KOPT-K1 (cell line): ENCODE data around the gene TAGLN3.

ENCODE experiments used
- H3K27ac ChIP-seq: fragments of 200-600 bp; sonication (generic); 2 replicates; pipeline ENCODE4 v1.5.1; 2016; ENCODE audit warnings: antibody characterized with exemption, mild to moderate bottlenecking, low read depth, low read length; ENCODE audit not compliant: poor library complexity, severe bottlenecking
- H3K36me3 ChIP-seq: fragments of 200-600 bp; sonication (generic); 2 replicates; pipeline ENCODE4 v1.5.1; 2017; ENCODE audit warnings: antibody characterized with exemption, mild to moderate bottlenecking, low read length, moderate library complexity; ENCODE audit not compliant: insufficient read depth
- H3K9me3 ChIP-seq: fragments of 200-600 bp; sonication (generic); 2 replicates; pipeline ENCODE4 v1.5.1; 2017; ENCODE audit warnings: antibody characterized with exemption, low read length, mild to moderate bottlenecking; ENCODE audit not compliant: insufficient read depth, poor library complexity, severe bottlenecking

The TAGLN3 gene

DNA sequence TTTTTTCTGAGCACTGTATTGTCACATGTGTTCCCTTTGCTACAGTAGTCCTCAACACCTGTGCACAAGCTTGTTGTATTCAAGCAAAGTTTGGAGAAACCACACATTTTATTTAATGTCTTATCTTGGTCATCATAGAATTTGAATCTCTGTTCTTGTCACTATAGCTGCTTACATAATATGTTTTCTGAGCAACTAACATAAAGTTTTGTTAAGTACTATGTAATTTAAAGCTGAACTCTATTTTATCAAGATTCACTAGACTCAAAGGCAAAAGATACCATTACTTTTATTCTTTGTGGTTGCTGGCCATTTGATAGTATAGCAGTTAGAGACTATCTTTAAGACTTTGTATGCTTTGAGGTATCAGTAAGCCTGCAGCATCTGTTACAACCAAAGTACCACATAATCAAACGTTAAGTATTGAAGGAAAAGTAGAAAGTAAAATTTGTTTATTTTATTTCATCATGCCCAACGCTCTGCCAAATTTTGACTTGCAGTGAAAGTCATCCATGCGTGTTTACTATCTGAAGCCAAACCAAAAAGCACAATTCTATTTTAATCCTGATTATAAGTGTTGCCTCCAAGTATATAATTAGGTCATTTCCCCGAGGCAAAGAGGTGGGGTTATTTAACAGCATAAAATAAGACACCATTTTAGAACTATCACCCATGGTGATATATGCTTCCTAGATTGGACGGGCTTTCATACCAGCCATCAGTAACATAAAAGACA is 30.2 kb upstream of the TAGLN3 start:
- no peaks in the 10 kb centered on the region for H3K9me3 ChIP-seq
- H3K36me3 ChIP-seq, result no peaks in the 10 kb centered on the region
- no peak overlapping the region for H3K27ac ChIP-seq

DNA sequence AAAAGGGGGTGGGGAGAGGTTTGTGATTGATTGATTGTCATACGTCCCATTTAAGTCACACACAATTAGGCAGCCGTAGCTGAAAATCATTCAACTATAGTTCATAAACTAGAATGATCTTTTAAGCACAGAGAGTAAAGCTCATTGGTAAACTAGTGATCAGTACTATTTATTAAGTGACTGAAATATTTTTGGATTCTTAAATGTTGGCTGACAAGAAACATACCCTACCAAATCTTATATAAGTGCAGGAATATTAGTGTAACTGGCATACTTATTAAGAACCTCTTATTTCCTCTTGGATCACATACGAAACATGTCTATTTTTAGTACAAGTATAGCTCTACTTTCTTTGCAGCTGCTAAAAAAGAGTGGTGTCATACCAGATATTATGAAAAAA is 28.3 kb upstream of the TAGLN3 start:
- Histone ChIP-seq H3K36me3 (no peaks in the 10 kb centered on the region), H3K9me3 (no peaks in the 10 kb centered on the region), H3K27ac (no peak overlapping the region)

DNA sequence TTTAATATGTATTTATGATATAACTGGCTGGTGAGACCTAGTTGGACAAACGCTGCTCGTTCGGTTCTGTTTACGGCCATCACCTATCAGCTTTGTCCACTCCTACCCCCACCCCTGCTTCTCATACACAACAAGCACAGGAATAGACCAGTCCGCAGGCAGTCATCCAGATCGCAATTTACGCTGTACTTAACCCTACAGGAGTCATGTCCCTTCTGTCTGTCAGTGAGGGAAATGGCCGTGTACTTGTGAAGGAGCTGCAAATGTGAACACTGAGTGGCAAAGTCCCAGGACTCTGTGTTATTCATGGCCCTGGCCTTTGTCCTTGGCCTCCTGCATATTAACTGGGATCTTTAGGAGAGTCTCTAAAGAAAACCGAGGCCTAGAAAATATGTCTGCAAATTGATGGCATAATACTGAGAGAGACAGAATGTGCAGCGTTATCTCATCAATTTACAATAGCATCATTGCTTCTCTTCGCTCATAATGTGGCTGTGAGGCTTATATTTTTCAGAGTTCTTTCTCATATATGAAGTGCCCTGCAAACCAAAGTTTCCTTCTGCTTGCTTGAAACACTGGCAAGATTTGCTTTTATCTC is 27.1 kb upstream of the TAGLN3 start:
- no peaks in the 10 kb centered on the region for H3K36me3 ChIP-seq
- H3K9me3 ChIP-seq, result no peaks in the 10 kb centered on the region
- no peak overlapping the region for H3K27ac ChIP-seq

DNA sequence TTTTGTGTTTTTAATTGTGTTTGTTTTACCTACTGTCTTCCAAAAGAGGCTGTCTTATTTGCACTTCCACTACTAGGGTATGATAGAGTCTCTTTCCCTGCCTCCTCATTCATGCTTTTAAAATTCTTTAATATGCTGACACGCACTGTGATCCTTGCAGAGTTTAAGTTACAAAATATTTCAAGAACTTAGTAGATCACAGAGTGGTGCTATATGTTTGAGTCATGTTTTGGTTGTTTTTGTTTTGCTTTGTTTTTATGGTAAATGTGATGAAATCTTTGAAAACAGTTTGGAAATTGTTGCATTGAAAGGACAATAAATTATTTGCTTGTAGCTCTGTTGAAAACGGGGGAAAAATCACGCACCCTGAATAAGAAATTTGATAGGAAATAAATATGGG is 25.8 kb upstream of the TAGLN3 start:
- Histone ChIP-seq H3K27ac (no peak overlapping the region), H3K36me3 (no peaks in the 10 kb centered on the region), H3K9me3 (no peaks in the 10 kb centered on the region)

DNA sequence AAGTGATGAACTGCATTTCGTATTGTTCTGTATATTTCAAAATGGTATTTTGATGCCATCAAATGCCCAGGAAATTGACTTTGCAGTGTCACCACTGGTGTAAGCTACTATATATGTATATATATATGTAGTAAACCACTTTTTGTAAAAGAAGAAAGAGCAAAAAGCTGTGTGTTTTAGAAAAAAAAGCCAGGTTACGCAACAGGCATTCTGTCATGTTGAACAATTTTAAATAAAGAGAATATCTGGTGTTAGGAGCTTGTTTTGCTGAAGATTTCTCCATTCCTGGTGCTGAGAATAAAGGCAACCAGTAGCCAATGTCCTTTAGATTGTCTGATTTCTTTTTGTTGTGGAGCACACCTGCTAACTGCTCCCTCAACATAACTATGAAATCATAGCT is 23.6 kb upstream of the TAGLN3 start:
- H3K27ac ChIP-seq, result no peak overlapping the region
- H3K36me3 ChIP-seq, result no peaks in the 10 kb centered on the region
- H3K9me3 ChIP-seq, result no peaks in the 10 kb centered on the region

DNA sequence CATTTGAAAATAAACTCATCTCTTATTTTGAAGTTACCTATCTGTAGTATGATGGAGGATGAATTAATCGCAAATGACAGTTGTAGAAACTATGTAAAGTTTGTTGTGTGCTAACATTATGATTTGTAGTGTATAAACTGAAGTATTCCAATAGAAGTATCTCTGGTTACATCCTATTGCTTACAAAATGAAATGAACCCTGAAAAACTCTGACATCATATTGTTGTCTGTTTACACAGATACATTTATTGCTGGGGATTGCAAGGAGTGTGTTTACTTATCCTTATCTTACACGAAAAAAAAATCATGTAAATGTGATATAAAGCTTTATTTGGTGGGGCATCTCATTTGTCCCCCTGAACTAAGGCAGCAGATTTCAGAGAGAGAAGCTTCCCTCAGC is 22.5 kb upstream of the TAGLN3 start:
- Histone ChIP-seq H3K9me3 (no peaks in the 10 kb centered on the region), H3K36me3 (peaks cover 8% of the 10 kb centered on the region; the same call in 1 of the 2 replicates), H3K27ac (no peak overlapping the region)

DNA sequence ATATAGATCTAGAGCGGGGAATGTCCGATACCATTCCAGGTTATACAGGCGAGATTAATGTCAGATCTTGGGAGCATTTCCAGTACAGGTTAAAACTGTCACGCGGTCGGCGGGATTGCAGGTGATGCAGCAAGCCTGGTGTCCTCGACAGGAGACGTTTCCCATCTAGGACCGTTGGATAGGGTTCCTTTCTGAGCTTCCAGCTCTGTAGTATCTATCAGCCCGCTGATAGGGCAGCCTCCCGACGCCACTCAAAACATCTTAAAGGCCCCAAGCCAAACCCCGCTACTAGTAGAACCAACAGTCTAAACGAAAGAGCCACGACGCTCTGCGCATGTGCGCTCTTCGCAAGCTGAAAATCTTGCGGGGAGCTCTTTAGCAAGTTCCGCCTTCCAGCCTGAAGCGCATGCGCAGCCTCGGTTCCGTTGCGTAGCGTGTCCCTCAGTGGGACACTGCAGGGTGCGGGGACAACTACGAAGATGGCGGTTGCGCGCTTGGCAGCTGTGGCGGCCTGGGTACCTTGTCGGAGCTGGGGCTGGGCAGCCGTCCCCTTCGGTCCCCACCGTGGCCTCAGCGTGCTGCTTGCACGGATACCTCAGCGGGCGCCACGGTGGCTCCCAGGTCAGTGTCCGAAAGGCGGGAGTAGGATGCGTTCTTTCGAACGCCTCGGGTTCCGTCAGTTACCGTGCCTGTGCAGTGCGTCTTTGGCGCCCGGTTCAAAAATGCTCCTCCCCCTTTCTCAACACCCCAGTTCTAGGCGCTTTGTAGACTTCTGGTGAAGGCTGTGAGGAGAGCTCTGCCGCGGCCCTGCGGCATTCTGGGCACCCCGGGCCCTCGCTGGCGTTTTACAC is 19.9 kb upstream of the TAGLN3 start, which contains the start of gene ABHD10:
TSS of gene ABHD10 (plus strand) at position 444 of the 851 bp plus-strand sequence. CDS start at position 480, 36 bp downstream.
- H3K9me3 ChIP-seq, result no peaks in the 10 kb centered on the region
- H3K36me3 ChIP-seq, result peaks cover 31% of the 10 kb centered on the region
- peak within 1 kb of the TSS; percentile 89 for H3K27ac ChIP-seq

DNA sequence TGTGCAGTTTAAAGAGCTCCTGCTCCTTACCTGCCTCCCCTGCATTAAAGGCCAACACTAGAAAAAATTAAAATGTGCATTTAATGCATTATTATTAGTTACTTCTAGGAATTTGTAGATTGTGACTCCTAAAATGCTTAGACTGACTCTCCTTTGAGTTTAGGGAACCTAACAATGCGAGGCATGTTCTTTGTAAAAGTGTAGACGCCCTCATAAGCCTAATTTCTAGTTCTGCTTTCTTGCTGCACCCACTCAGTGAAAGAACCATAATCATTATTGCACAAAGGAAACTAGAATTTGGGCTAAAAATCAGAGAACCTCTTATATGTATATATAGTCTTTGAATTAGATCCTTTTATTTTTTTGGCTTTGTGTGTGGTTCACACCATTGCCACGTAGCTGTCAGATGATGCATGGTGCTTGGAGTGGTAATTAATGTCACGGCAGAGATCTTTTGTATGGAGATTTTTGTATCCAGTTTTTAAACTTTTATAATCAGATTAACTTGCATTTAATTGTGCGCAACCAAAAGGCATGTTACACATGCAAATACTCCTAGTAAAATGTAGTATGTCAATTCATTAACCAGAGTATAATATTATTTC is 19.2 kb upstream of the TAGLN3 start:
- H3K9me3 ChIP-seq, result no peaks in the 10 kb centered on the region
- peak overlapping the region; percentile 89 for H3K27ac ChIP-seq
- H3K36me3 ChIP-seq, result peaks cover 38% of the 10 kb centered on the region

DNA sequence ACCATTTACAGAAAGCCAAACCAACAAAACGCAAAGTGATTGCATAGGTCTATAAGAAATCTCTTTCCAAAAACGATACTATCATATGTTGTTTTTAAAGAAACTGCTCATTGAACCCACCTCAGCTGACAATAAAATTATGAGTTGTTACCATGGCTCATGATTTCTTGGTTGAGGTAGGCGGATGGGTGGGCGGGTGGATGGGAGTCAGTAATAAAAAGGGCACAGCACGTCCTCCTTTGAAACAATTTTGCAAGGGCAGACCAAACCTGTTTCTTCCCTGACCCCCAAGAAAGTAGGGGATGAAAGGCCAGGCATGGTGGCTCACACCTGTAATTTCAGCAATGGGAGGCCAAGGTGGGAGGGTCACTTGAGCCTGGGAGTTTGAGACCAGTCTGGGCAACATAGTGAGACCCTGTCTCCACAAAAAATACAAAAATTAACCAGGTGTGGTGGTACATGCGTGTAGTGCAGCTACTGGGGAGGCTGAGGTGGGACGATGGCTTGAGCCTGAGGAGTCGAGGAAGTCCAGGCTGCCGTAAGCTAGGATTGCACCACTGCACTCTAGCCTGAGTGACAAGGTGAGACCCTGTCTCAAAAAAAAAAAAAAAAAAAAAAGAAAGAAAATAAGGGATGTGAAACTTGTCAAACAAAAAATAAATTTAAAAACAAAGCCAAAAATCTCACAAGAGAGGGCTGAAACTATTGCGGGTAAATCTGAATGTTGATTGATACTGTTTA is 17.8 kb upstream of the TAGLN3 start:
- Histone ChIP-seq H3K27ac (no peak overlapping the region), H3K9me3 (no peaks in the 10 kb centered on the region), H3K36me3 (peaks cover 51% of the 10 kb centered on the region)

DNA sequence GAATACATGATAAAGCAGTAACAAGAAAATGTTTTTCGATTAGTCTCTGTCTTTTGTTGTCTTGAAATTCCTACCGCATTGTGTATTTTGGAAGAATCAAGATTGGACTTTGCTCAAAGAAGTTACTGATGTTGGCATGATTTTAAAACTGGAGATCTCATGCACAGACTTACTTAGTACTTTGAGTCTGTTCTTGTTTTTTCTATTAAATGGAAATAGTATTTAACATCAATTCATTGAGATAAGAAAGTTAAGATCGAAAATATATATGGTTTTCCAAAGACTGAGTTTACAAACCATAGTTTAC is 17.3 kb upstream of the TAGLN3 start:
- Histone ChIP-seq H3K9me3 (no peaks in the 10 kb centered on the region), H3K36me3 (peaks cover 56% of the 10 kb centered on the region), H3K27ac (no peak overlapping the region)

DNA sequence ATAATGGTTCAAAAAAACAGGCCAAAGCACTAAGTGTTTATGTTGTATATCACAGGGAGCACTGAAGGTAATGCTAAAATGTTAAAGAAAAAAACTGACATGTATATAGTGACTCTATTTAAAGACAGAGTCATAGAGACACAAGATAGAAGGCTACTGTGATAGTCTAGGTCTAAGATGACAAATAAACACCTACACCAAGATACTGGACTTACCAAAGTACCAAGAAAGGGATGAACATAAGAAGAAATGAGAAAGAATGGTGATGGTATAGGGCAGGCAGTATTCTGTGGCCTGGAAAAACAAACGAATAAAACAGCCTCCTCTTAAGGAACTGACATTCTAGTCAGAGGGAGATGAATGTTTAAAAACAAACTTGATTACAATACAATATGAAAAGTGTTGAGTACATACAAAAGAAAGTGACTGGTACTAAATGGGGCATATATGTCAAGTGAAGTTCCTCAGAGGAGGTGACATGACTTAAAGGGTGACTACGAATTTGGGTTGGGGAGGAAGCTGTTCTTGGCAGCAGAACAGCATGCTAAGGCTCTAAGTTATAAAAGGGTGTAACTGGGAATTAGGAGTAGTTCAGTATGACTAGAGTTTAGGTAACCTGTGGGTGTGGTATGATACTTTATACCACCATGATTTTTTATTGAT is 14.0 kb upstream of the TAGLN3 start:
- H3K9me3 ChIP-seq, result no peaks in the 10 kb centered on the region
- no peak overlapping the region for H3K27ac ChIP-seq
- peaks cover 87% of the 10 kb centered on the region for H3K36me3 ChIP-seq

DNA sequence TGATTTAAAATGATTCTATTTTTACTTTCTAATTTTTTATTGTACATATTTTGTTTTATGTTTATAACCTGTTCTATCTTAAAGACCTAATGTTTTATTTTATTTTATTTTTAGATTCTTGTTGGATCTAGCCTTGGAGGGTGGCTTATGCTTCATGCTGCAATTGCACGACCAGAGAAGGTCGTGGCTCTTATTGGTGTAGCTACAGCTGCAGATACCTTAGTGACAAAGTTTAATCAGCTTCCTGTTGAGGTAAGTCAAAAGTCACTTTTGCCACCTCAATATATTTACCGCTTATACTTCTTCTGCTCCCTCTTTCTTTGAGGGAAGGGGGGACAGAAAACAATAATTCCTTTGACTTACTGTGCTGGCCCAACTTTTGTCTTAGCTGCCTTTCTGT is 11.9 kb upstream of the TAGLN3 start:
- H3K27ac ChIP-seq, result no peak overlapping the region
- peaks cover 93% of the 10 kb centered on the region for H3K36me3 ChIP-seq
- no peaks in the 10 kb centered on the region for H3K9me3 ChIP-seq

DNA sequence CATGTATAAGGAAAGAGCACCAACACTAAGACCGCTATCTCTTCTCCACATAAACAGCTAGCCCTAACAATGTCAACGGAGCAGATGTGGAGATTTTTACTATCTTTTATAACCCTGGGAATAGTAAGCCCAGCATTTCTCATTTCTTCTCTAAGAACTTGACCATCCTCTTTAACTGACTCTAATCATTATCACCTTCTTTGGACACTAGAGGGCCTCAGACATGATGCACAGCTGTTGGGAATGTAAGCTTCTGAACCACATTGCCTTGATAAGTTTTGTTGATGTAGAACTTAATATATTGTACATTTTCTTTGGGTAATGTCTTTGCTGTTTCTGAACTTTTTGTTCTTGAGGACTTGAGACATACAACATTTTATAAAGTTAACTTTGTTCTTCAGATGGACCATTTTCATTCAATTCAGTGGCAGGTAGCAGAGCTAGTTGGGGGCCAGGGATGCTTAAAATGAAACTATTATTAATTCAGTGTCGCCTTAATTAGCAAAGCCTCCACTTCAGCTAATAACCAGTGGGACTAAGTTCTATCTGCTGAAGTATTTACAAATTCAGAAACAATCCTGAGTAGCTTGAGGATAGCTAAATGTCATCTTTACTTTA is 9.6 kb upstream of the TAGLN3 start:
- Histone ChIP-seq H3K27ac (no peak overlapping the region), H3K9me3 (no peaks in the 10 kb centered on the region), H3K36me3 (peaks cover 89% of the 10 kb centered on the region)

DNA sequence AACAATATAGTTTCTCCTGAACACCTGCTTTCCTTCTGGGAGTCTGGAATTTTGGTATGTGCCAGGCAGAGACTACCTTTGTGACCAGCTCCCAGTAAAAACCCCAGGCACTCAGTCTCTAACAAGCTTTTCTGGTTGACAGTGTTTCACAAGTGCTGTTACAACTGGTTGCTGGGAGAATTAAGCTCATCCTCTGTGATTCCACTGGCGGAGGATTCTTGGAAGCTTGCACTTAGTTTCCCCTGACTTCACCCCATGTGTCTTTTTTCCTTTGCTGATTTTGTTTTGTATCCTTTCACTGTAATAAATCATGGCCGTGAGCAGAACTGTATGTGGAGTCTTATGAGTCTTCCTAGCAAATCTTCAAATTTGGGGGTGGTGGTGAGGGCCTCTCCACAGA is 5.7 kb upstream of the TAGLN3 start:
- Histone ChIP-seq H3K9me3 (no peaks in the 10 kb centered on the region), H3K27ac (no peak overlapping the region), H3K36me3 (peaks cover 53% of the 10 kb centered on the region)
